ENCODE results near the gene ACTBL2. TPM values are rescaled to one million over a fixed set of nuclear protein-coding genes. Genes with fewer than 3 reads are reported as not detected.
A peak's percentile ranks its signal among the peaks of the same experiment; 100 is the strongest.
"Not testable (repeated sequence)": the region's sequence is repeated elsewhere in the genome, so short reads cannot be mapped to it uniquely, and the experiment has no call there.

The ACTBL2 gene
- total RNA-seq, 1 donor from 2014 or later, result not detected

GRCh38 chr5:57494104-57495098, 11.8 kb upstream of the ACTBL2 start:
- DNase-seq (ENCODE audit: low read depth in 2 of 2), result peak in 1 of 2 donors; percentile 95

GRCh38 chr5:57493034-57493433, 10.4 kb upstream of the ACTBL2 start:
- DNase-seq (ENCODE audit: low read depth in 2 of 2), result peak; percentile 82 to 85

GRCh38 chr5:57492632-57493031, 10.0 kb upstream of the ACTBL2 start:
- peak in 1 of 2 donors; percentile 43 for DNase-seq (ENCODE audit: low read depth in 2 of 2)

- no peak for DNase-seq (ENCODE audit: low read depth in 2 of 2)
Observed at GRCh38 chr5:57491369-57491965, 8.9 kb upstream of the ACTBL2 start.

DNA sequence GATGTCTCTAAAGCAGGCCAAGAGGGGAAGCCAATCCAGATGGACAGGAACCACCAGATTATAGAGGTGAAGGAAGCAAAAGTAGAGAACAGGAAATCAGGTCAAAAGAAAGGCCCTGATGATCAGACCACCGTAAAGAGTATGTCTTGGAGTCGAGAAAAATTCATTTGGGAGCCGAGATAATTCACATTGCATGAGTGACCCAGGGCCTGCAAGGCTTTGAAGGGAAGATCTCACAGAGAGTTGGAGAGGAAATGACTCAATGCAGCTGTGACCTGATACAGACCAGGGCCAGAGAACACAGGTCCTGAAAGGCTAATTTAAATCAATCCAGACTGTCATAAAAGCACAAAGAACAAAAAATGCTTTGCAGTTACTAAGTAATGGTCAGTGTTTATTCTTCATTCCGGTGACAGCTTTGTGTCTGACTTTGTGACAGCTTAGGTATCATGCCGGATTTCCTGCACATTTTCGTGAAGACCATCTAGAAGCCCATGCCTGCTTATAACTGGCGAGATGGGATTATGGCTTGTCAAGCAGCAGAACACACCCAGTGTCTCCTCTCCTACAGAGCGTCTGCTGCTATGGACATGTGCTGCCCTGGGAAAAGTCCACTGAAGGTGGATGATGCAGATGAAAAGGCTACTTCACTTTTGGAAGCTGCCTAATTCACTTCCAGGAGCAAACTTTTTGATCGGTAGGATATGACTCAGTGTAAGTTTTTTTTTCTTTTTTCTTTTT, 5.8 kb upstream of the ACTBL2 start:
- DNase-seq (ENCODE audit: low read depth in 2 of 2), result peak; percentile 78 to 96

GRCh38 chr5:57486027-57486602, 3.5 kb upstream of the ACTBL2 start:
- no peak for DNase-seq (ENCODE audit: low read depth in 2 of 2)

DNA sequence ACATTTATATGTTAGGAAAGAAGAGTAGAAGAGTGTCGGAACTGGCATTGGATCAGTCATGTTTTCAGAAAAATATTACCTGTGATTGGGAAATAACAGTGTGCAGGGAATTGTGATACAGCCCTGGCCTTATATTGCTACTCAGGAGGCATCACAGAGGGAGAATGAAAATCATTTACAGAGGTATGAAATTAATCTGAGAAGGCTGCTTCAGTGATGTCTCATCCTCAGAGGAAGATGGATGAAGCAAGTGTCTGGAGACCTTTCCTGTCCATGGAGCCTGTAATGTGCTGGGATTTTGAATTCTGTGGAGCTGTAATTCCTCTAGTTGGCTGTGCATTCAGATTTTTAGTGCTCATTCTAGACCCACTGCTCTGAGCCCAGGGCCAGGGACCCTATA, 3.8 kb downstream of the ACTBL2 start:
- DNase-seq (ENCODE audit: low read depth in 2 of 2), result no peak

DNA sequence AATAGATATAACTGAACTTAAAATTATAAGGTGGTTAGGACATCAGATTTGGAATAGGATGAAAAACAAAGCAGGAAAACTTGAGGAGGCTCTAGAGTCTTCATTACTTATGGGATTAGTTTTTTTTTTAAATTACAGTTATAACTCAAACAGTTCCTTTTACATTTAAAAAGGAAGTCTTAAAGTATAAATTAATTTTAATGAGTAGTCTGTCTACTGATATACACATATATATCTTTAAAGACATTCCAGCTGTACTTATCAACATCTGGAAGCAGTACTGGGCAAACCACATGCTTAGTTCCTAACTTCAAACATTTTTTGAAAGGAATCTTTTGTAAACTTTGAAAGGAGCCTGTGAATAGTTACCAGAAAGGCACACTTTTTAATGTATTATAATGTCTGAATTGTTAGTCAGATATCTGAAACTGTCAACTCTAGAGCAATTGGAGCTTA, 6.0 kb downstream of the ACTBL2 start:
- no peak for DNase-seq (ENCODE audit: low read depth in 2 of 2)

DNA sequence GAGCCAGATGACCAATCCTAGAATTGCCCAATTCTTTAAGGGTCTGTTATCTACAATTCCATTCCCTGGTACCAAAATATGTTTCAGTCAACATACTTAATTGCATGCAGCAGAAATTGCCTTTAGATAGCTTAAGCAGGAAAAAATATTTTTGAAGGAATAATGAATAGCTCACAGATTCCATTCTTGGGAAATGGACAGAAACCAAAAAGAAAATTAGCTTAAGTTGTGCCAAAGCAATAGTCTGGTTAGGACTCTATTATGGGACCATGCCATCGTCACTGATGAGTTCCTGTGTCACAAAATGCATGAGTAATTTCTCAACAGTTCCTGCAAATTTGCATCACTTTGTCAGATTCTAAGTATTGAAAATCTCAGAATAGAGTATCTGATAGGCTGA, 12.3 kb downstream of the ACTBL2 start:
- DNase-seq (ENCODE audit: low read depth in 2 of 2), result no peak

GRCh38 chr5:57468481-57469163, 14.0 kb downstream of the ACTBL2 start:
- no peak for DNase-seq (ENCODE audit: low read depth in 2 of 2)

- no peak for DNase-seq (ENCODE audit: low read depth in 2 of 2)
Observed at GRCh38 chr5:57466544-57466943, 16.1 kb downstream of the ACTBL2 start.

DNA sequence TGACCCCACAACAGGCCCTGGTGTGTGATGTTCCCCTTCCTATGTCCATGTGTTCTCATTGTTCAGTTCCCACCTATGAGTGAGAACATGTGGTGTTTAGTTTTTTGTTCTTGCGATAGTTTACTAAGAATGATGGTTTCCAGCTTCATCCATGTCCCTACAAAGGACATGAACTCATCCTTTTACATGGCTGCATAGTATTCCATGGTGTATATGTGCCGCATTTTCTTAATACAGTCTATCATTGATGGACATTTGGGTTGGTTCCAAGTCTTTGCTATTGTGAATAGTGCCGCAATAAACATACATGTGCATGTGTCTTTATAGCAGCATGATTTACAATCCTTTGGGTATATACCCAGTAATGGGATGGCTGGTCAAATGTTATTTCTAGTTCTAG, 22.6 kb downstream of the ACTBL2 start:
- not testable (repeated sequence) for DNase-seq (ENCODE audit: low read depth in 2 of 2)

GRCh38 chr5:57458443-57458842, 24.2 kb downstream of the ACTBL2 start:
- no peak for DNase-seq (ENCODE audit: low read depth in 2 of 2)

GRCh38 chr5:57456531-57457135, 26.0 kb downstream of the ACTBL2 start:
- DNase-seq (ENCODE audit: low read depth in 2 of 2), result peak; percentile 56 to 65

DNA sequence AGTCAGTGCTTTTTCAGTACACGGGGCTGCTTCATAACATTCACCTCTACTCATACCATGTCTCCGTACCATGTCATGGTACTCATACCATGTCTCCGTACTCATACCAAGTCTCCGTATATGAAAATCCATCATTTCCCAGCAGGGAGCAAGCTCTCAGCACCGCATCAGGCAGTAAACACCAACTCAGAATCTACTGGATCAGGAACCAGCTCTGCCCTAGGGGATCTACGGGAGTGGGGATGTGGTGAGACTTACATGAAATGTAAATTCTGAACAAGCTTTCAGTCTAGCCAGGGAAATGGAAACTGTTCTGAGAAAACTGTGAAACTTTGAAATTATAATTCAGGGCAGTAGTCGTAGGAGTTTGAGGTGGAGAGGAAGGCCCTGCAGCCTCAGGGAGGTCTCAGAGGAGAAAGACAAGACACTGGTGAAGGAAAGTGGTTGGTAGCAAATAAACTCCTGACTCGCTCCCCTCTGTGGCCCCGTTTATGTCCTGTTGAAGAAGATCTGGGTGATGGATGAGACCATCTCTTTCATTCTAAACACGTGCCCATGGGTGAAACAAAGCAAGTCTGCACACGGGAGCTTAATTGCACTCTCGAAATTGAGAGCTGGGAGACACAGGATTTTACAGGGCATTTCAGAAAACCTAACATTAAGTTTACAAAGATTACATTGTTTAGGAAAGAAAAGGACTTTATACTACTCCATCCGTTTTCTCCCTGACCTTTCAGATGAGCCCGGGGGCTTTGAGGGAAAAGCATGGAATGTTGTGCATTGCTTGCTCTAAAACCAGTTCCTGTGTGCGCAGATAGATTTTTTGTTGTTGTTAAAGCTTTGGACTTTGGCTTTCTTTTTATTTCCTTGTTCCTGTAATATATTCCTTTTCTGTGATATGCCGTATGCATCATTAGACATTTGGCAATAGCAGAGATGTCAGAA, 26.8 kb downstream of the ACTBL2 start:
- no peak for DNase-seq (ENCODE audit: low read depth in 2 of 2)

- DNase-seq (ENCODE audit: low read depth in 2 of 2), result no peak
Observed at GRCh38 chr5:57454896-57455295, 27.7 kb downstream of the ACTBL2 start.

DNA sequence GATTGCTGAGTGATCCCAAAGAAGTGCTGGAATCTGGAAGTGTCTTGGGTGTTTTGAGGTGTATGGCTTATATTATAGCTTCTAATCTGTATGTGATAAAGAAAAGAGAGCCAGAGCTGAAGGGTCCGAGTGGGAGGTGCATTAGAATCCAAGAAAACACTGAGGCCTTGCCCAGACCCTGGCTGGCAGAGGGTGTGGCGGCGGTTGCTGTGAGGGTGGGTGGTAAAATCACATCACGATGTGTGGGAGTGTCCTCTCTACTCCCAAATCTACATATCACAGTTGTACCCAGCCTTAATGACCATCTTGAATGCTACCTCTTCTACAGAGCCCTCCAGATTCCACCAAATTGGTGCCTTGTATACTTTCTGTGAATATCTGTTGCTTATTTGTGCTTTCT, 28.9 kb downstream of the ACTBL2 start:
- DNase-seq (ENCODE audit: low read depth in 2 of 2), result no peak

GRCh38 chr5:57452885-57453284, 29.7 kb downstream of the ACTBL2 start:
- no peak for DNase-seq (ENCODE audit: low read depth in 2 of 2)

Data from dermis microvascular lymphatic vessel endothelial cell (primary cell).